ENCODE measurements around the gene CBX1. TPM values are rescaled to one million over a fixed set of nuclear protein-coding genes. Genes with fewer than 3 reads are reported as not detected.
"Not testable (repeated sequence)": the region's sequence is repeated elsewhere in the genome, so short reads cannot be mapped to it uniquely, and the experiment has no call there.

CBX1 gene
- total and polyA plus RNA-seq, 2 experiments from 2014 or later: 127 to 223 TPM

DNA sequence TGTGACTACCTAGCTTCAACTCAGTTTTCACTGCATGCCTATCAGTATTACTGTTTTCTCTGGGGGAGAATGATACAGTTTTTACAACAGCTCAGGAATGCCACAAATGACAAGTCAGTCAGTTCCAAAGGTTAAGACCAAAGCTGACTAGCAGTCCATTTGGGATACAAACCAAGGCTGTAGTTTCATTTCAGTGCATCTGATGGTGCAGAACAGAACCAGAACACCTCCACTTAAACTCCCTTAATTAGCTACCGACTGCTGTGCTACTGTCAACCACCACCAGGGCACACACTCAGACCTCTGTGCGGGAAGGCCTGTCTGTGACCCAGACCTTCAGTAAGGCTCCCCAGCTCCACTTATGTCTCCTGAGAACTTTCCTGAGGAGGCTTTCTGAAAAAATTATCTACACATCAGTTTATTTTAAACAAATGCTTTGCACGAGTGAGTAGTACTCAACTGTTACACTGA lies 32.8 kb downstream of the CBX1 start:
- peaks cover 11% of the 10 kb centered on the region for H3K4me1 ChIP-seq (ENCODE audit: insufficient read depth)
- no peaks in the 10 kb centered on the region for H3K27me3 ChIP-seq (ENCODE audit: insufficient read depth)
- H3K4me2 ChIP-seq: no peak overlapping the region
- H3K27ac Mint-ChIP-seq: no peak overlapping the region
- H3K4me1 Mint-ChIP-seq: peaks cover 21% of the 10 kb centered on the region
- H4K20me1 ChIP-seq (replicated peaks; ENCODE audit: insufficient read depth): peaks cover 16% of the 10 kb centered on the region
- H3K27ac ChIP-seq (ENCODE audit: low read depth): peak overlapping the region; percentile 72; the same call in 1 of the 2 replicates
- ATAC-seq (peak; percentile 93), DNase-seq (ENCODE audit: low spot score) (peak; percentile 82)
- no peaks in the 10 kb centered on the region for H3K9me2 ChIP-seq (ENCODE audit: insufficient read depth)
- peaks cover 8% of the 10 kb centered on the region for H3K27me3 Mint-ChIP-seq (ENCODE audit: insufficient read depth, low read depth, poor library complexity)
- peaks cover 29% of the 10 kb centered on the region for H3K36me3 ChIP-seq (ENCODE audit: insufficient read depth)
- no peak overlapping the region; the same call in 2 of the 3 replicates for H3K4me3 Mint-ChIP-seq
- H3K36me3 Mint-ChIP-seq (ENCODE audit: low read depth): peaks cover 79% of the 10 kb centered on the region
- H2AFZ ChIP-seq: no peak overlapping the region
- H3K4me3 ChIP-seq: no peak overlapping the region
- peaks cover 12% of the 10 kb centered on the region for H3K79me2 ChIP-seq (replicated peaks; ENCODE audit: insufficient read depth)
- peaks cover 35% of the 10 kb centered on the region for H3F3A ChIP-seq (replicated peaks; ENCODE audit: low read depth)
- TF ChIP-seq JUNB (IDR thresholded peaks at IDR 0.05; ENCODE audit: unreplicated experiment): no peak
- TF ChIP-seq CTCF (conservative IDR thresholded peaks at IDR 0.05; ENCODE audit: low read depth in 2 of 2): peak; percentile 54 to 57
- H3K9me3 Mint-ChIP-seq: no peaks in the 10 kb centered on the region

GRCh38 chr17:48067808-48068207 lies 33.5 kb downstream of the CBX1 start:
- H3K36me3 ChIP-seq (ENCODE audit: insufficient read depth): peaks cover 34% of the 10 kb centered on the region

GRCh38 chr17:48067245-48067644 lies 34.0 kb downstream of the CBX1 start:
- Histone ChIP-seq H3K9me2 (ENCODE audit: insufficient read depth) (no peaks in the 10 kb centered on the region), H3K4me3 (no peak overlapping the region), H3K4me1 (ENCODE audit: insufficient read depth) (peaks cover 11% of the 10 kb centered on the region), H3K36me3 (ENCODE audit: insufficient read depth) (peaks cover 39% of the 10 kb centered on the region), H3K4me2 (no peak overlapping the region), H3F3A (replicated peaks; ENCODE audit: low read depth) (peaks cover 38% of the 10 kb centered on the region), H3K27ac (ENCODE audit: low read depth) (no peak overlapping the region), H2AFZ (no peak overlapping the region), H3K79me2 (replicated peaks; ENCODE audit: insufficient read depth) (peaks cover 12% of the 10 kb centered on the region), H3K27me3 (ENCODE audit: insufficient read depth) (no peaks in the 10 kb centered on the region), H4K20me1 (replicated peaks; ENCODE audit: insufficient read depth) (peaks cover 28% of the 10 kb centered on the region)
- peaks cover 7% of the 10 kb centered on the region for H3K27me3 Mint-ChIP-seq (ENCODE audit: insufficient read depth, low read depth, poor library complexity)
- H3K9me3 Mint-ChIP-seq: no peaks in the 10 kb centered on the region
- H3K4me1 Mint-ChIP-seq: peaks cover 21% of the 10 kb centered on the region
- H3K27ac Mint-ChIP-seq: no peak overlapping the region
- no peak overlapping the region for H3K4me3 Mint-ChIP-seq
- DNase-seq (ENCODE audit: low spot score) (no peak), ATAC-seq (no peak)
- H3K36me3 Mint-ChIP-seq (ENCODE audit: low read depth): peaks cover 76% of the 10 kb centered on the region
- TF ChIP-seq NANOG (IDR thresholded peaks at IDR 0.05; ENCODE audit: borderline replicate concordance): no peak
- TF ChIP-seq CTCF (conservative IDR thresholded peaks at IDR 0.05; ENCODE audit: low read depth in 2 of 2): no peak
- no peak for TF ChIP-seq CREB1 (CRISPR knock-in tag; IDR thresholded peaks at IDR 0.05; ENCODE audit: low read depth)
- TF ChIP-seq, protein P1, sequence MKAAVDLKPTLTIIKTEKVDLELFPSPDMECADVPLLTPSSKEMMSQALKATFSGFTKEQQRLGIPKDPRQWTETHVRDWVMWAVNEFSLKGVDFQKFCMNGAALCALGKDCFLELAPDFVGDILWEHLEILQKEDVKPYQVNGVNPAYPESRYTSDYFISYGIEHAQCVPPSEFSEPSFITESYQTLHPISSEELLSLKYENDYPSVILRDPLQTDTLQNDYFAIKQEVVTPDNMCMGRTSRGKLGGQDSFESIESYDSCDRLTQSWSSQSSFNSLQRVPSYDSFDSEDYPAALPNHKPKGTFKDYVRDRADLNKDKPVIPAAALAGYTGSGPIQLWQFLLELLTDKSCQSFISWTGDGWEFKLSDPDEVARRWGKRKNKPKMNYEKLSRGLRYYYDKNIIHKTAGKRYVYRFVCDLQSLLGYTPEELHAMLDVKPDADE (IDR thresholded peaks at IDR 0.05): no peak
- TF ChIP-seq STAT1 (IDR thresholded peaks at IDR 0.05; ENCODE audit: unreplicated experiment): no peak
- TF ChIP-seq REST (IDR thresholded peaks at IDR 0.05; ENCODE audit: unreplicated experiment): no peak
- no peak for TF ChIP-seq EZH2 (IDR thresholded peaks at IDR 0.05; ENCODE audit: low read depth, unreplicated experiment)
- TF ChIP-seq ZNF331 (CRISPR knock-in tag; IDR thresholded peaks at IDR 0.05; ENCODE audit: low read depth): no peak
- TF ChIP-seq ZNF114 (CRISPR knock-in tag; IDR thresholded peaks at IDR 0.05): no peak
- no peak for TF ChIP-seq EZH2phosphoT487 (IDR thresholded peaks at IDR 0.05; ENCODE audit: unreplicated experiment)

More at GRCh38 chr17:48067808-48068207, 33.5 kb downstream of the CBX1 start:
- Mint-ChIP-seq H3K4me1 (peaks cover 21% of the 10 kb centered on the region), H3K36me3 (ENCODE audit: low read depth) (peaks cover 76% of the 10 kb centered on the region)
- not testable (repeated sequence) for DNase-seq (ENCODE audit: low spot score); H3K9me3 Mint-ChIP-seq; H3K4me3 Mint-ChIP-seq; H3K4me2 ChIP-seq; H3K27ac ChIP-seq (ENCODE audit: low read depth); H3K27me3 Mint-ChIP-seq (ENCODE audit: insufficient read depth, low read depth, poor library complexity); H3K27me3 ChIP-seq (ENCODE audit: insufficient read depth); H2AFZ ChIP-seq; H3K27ac Mint-ChIP-seq; ATAC-seq; H3K9me2 ChIP-seq (ENCODE audit: insufficient read depth); H3K4me3 ChIP-seq
- Histone ChIP-seq H4K20me1 (replicated peaks; ENCODE audit: insufficient read depth) (peaks cover 23% of the 10 kb centered on the region), H3K4me1 (ENCODE audit: insufficient read depth) (peaks cover 11% of the 10 kb centered on the region), H3K79me2 (replicated peaks; ENCODE audit: insufficient read depth) (peaks cover 12% of the 10 kb centered on the region), H3F3A (replicated peaks; ENCODE audit: low read depth) (peaks cover 34% of the 10 kb centered on the region)

Data from GM23338 (cell line).